HG02884 (cell line): ENCODE results near the gene STX18.

Experiments
- ATAC-seq: cut with Tn5 transposase; IDR thresholded peaks from one replicate; pipeline ENCODE4 v1.9.1; 2021; ENCODE audit warnings: mild to moderate bottlenecking, moderate library complexity; ENCODE audit not compliant: unreplicated experiment

The STX18 gene

DNA sequence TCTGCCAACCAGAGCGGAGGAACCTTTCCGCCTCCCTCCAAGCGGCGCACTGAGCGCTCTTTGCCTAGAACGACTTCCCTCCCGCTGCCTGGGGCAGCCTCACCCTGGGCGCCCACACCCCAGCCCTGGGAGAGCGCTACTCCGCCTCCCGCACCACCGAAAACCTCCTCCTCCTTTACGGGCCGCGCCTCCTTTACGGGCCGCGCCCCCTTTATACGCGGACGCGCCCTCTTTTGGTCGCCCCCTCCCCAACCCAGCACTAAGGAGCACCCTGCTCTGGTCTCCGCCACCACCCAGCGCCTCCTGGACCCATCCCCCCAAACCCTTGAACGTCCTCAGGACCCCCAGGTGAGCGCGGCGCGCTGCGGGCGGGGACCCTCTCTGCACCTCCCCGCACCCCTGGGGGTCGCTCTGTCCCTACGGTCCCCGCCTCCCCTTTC, 155.5 kb downstream of the STX18 start:
- ATAC-seq, result no peak

DNA sequence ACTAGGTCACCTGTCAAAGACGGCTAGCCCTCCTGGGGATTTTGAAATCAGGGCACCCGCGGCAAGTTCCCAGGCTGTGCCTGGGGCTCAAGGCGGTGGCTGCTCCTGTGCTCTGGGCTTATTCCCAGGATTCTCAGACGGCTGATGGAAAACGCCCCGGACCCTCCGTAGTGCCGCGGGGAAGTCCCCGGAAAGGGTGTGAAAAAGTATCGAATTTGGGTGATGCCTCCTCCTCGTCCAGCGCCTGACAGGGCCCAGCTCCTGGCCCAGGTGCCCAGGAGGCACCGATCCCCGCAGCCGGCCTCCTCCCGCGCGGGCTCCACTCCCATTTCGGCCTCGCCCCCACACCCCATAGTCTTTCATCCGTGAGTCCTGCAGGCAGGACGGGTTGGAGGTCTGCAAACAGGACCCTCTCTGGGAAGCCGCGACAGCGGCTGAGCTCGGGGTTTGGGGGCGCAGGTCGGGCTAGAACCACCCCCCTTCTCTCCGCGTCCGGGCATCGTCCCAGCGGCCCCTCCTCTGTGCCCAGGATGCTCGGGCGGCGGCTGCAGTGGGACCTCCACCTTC, 156.0 kb downstream of the STX18 start:
- no peak for ATAC-seq

DNA sequence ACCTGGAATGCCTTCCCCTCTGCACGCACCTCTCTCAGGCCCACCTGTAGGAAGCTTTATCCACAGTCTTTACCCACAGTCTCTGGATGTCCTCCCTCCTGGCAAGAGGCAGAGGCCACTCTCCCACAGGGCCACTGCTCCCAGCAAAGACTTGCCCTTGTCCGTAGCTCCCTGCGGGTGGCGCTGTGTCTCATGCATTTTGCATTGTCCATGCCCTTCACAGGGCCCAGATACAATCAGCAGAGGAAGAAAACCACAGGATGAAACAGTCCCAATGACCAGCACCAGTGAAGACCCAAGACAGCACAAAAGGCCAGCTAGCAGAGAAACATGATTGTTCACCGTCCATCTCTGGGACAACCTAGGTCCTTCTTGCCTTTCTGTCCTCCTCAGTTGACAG, 157.0 kb downstream of the STX18 start:
- ATAC-seq, result no peak

DNA sequence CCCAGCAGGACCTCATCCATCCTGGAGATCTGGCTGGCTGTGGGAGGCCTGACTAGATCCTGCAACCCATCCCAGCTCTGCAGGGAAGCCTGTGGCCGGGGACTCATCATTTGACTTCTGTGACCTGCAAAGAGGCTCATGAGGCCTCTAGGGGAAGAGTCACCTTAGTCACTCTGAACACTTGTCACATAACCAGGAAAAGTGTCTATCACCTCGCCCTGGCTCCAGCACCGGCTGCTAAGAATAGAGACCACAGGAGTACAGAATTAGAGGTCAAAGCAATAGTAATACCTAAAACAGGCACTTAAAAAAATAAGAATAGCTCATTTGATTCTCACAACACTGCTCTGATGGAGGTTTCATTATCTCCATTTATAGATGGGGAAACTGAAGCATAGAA, 158.8 kb downstream of the STX18 start:
- no peak for ATAC-seq

DNA sequence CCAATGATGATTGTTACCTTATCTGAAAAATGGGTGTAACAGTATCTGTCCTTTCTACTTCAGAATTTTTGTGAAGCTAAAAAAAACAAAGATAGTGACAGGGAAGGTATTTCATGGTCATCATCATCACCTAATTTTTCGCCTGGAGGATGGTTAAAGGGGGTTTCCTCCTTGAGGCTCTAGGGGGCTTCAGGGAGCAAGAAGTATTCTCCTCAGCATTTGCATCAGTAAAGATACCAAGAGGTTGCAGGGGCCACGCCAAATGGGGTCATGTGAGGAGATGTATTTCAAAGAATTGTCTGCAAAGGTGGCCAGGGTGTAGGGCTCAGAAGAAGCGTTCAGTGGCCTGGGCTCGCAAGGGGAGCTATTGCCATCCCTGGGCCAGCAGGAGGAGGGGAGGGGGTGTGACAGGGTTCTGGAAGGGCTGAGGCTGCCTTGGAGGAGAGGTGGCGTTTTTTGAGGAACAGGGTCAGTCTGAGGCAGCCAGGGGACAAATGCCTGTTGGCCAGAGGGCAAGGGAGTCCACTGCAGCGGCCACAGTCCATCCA, 162.2 kb downstream of the STX18 start:
- ATAC-seq, result no peak

DNA sequence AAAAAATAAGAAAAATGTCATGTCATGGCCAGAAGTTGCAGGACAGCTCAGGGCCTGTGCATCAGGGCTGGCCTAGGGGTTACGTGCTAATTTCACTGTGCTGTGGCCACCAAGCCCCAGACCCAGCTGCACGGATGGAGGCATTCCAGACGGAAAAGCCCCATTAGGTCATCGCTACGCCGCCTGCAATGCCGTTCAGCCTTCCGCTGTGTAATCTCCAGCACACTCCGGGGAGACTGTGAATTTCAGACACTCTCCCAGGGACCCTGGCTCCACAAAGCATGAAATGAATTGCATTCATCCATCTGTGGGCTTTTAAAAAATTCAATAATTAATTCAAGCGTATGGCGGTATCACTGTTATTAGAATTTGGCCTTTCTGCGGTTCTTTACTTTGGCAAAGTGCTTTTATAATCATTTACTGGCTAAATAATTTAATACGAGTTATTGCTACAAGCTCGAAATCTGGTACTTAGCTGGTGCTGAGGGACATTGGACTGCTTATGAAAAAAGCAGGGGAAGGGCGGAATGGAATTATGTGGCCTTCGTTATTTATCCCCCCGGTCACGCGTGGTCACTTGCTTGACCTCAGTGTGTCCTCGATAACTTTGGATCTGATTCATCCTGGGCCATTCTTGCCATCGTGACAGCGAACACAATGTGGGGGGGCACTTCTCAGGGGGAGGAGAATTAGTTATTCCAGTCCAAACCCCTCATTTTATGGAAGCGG, 164.0 kb downstream of the STX18 start:
- no peak for ATAC-seq

DNA sequence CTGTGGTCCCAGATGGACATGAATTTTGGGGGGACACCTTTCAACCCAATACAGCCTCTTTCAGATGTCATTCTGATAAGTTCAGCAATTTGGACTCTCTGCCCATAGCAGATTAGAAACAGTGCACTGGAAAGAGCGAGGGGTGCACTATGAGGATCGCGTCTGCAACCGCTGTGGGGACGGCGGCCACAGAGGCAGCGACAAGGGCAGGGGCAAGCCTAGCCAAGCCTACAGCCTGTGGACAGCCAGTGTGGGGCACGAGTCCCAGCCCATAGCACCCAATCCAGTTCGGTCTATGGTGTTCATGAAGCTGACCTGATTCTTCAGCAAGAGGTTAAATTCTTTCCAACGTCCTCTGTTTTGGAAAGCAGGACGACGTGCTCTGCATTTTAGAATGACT, 164.7 kb downstream of the STX18 start:
- ATAC-seq, result no peak

DNA sequence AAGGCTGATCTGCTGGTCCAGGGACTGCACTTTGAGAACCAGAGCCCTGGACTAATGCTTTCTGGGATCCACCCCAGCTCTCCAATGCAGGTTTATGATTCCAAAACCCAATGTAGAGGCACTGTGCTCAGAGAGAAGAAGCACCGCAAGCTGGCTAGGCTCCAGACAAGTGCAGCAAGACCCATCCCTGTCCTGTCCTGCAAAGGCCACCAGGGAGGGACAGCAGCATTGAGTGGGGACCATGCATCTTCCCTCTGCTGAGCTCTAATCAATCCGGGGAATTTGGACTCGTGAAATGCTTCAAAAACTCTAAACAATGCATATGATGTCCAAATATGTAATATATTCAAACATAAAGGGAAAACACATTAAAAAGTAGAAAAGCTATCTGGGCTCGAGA, 165.8 kb downstream of the STX18 start:
- ATAC-seq, result no peak

DNA sequence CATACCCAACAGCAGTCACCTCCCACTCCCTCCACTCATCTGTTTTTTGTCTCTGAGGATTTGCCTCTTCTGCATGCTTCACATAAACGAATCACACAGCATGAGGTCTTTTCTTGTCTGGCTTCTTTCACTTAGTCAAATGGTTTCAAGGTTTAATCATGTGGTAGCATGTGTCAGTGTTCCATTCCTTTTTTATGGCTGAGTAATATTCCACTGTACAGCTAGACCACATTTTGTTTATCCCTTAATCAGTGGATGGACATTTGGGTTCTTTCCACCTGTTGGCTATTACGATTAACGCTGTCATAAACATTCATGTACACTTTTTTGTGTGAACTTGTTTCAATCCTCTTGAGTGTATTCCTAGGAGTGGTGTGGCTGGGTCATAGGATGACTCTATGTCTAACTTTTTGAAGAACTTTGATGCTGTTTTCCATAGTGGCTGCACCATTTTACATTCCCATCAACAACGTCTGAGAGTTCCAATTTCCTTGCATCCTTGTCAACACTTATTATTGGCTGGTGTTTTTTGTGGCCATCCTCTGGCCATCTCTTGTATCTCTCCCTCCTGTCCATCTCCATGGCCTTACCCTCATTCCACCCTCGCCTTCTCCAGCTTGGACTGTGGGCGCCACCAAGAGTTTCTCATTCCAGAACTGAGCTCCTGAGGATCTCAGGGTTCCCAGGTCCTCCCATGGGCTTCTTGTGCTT, 167.3 kb downstream of the STX18 start:
- no peak for ATAC-seq
